H1 (cell line): ENCODE results near the gene IFNA16. TPM values are rescaled to one million over a fixed set of nuclear protein-coding genes. Genes with fewer than 3 reads are reported as not detected.

Source experiments
- CTCF ChIA-PET: fragments of 300-600 bp; sonication (Branson Sonifier 250); formaldehyde crosslinking; loops from one replicate; lab custom pipeline; 2021; ENCODE audit not compliant: partially characterized antibody; lab: Charles Lee
- POLR2A ChIA-PET: fragments of 300-600 bp; sonication (Branson Sonifier 250); formaldehyde crosslinking; loops from one replicate; lab custom pipeline; 2021; ENCODE audit warnings: inconsistent platforms; ENCODE audit not compliant: partially characterized antibody; lab: Charles Lee
- DNase-seq, 2 experiments: peaks; one replicate each; pipeline versions ENCODE4 v3.0.0 to v3.0.0-alpha.2; 2010 to 2022; ENCODE audit warnings: low spot score in 2 of 2, low read depth in 1 of 2, mixed read lengths in 1 of 2
- FAIRE-seq: peaks from 2 replicates; lab custom pipeline; 2011; peaks lifted over from hg19 to GRCh38; lab: Jason Lieb, UNC
- H2AFZ ChIP-seq: 2 replicates; pipeline ENCODE4 v1.8.1; 2012; ENCODE audit warnings: low read length, inconsistent platforms
- H2AK5ac ChIP-seq: 2 replicates; pipeline ENCODE4 v1.6.1; 2013; ENCODE audit warnings: low read depth, low read length
- H2BK120ac ChIP-seq: replicated peaks from 2 replicates; pipeline ENCODE3; 2013; ENCODE audit warnings: low read depth, low read length, inconsistent platforms
- H2BK12ac ChIP-seq: 2 replicates; pipeline ENCODE4 v1.6.1; 2013; ENCODE audit warnings: low read depth, low read length
- H2BK15ac ChIP-seq: 2 replicates; pipeline ENCODE4 v1.6.1; 2013; ENCODE audit warnings: low read length
- H2BK20ac ChIP-seq: 2 replicates; pipeline ENCODE4 v1.6.1; 2013; ENCODE audit warnings: low read length
- H2BK5ac ChIP-seq: 2 replicates; pipeline ENCODE4 v1.6.1; 2013; ENCODE audit warnings: low read depth, low read length
- H3K14ac ChIP-seq: 2 replicates; pipeline ENCODE4 v1.6.1; 2013; ENCODE audit warnings: inconsistent platforms; ENCODE audit not compliant: insufficient read length
- H3K18ac ChIP-seq: 2 replicates; pipeline ENCODE4 v1.6.1; 2013; ENCODE audit warnings: low read length; ENCODE audit errors: extremely low read depth
- H3K23ac ChIP-seq: 2 replicates; pipeline ENCODE4 v1.6.1; 2013; ENCODE audit warnings: inconsistent platforms; ENCODE audit not compliant: insufficient read length
- H3K23me2 ChIP-seq: 2 replicates; pipeline ENCODE4 v1.6.1; 2013; ENCODE audit warnings: low read depth, low read length
- H3K27ac ChIP-seq: 2 replicates; pipeline ENCODE4 v1.6.1; 2011; ENCODE audit warnings: low read depth, low read length, inconsistent platforms
- H3K27me3 ChIP-seq, 4 experiments: replicated peaks in 1 of 4; 1 replicate in 1 of 4; 2 replicates in 3 of 4; pipeline versions ENCODE4 v1.6.1 to v1.8.1; 2011 to 2013; ENCODE audit warnings: low read length in 3 of 4, mild to moderate bottlenecking in 3 of 4, inconsistent platforms in 2 of 4, mixed read lengths in 2 of 4, moderate library complexity in 1 of 4; ENCODE audit not compliant: control insufficient read depth in 3 of 4, insufficient read depth in 3 of 4; ENCODE audit errors: extremely low read depth in 1 of 4
- H3K36me3 ChIP-seq, 4 experiments: 2 replicates each; pipeline versions ENCODE4 v1.6.1 to v1.8.1; 2011 to 2013; ENCODE audit warnings: mild to moderate bottlenecking in 4 of 4, low read length in 3 of 4, moderate library complexity in 2 of 4, control low read depth in 1 of 4, inconsistent platforms in 1 of 4; ENCODE audit not compliant: insufficient read depth in 4 of 4, control insufficient read depth in 2 of 4
- H3K4ac ChIP-seq: replicated peaks from 2 replicates; pipeline ENCODE3; 2013; ENCODE audit warnings: low read length, low read depth, mixed read lengths, inconsistent platforms; ENCODE audit not compliant: insufficient read length
- H3K4me1 ChIP-seq, 4 experiments: replicated peaks in 1 of 4; 1 replicate in 1 of 4; 2 replicates in 3 of 4; pipeline versions ENCODE4 v1.6.1 to v1.8.1; 2011 to 2013; ENCODE audit warnings: low read length in 3 of 4, inconsistent platforms in 2 of 4, mixed read lengths in 1 of 4; ENCODE audit not compliant: insufficient read depth in 4 of 4, control insufficient read depth in 3 of 4
- H3K4me2 ChIP-seq, 2 experiments: 2 replicates each; pipeline versions ENCODE4 v1.6.1 to v1.8.1; 2011 to 2013; ENCODE audit warnings: low read depth in 2 of 2, low read length in 2 of 2, control low read depth in 1 of 2, inconsistent platforms in 1 of 2, mild to moderate bottlenecking in 1 of 2; ENCODE audit not compliant: insufficient read depth in 1 of 2
- H3K4me3 ChIP-seq, 4 experiments: fragments of 200-600, 300-600 bp in 1 of 4; sonication (generic), shearing (Covaris generic), sonication (Bioruptor Twin) in 1 of 4; 2 replicates each; pipeline versions ENCODE4 v1.5.1 to v1.8.1; 2011 to 2016; ENCODE audit warnings: low read length in 4 of 4, low read depth in 3 of 4, control low read depth in 2 of 4, inconsistent platforms in 2 of 4, mild to moderate bottlenecking in 2 of 4, mixed read lengths in 1 of 4, moderate library complexity in 1 of 4; ENCODE audit not compliant: insufficient read depth in 2 of 4; ENCODE audit errors: extremely low read depth in 1 of 4
- H3K56ac ChIP-seq: replicated peaks from 2 replicates; pipeline ENCODE3; 2013; ENCODE audit warnings: low read depth, mild to moderate bottlenecking, mixed read lengths, low read length, inconsistent platforms; ENCODE audit not compliant: insufficient read length
- H3K79me1 ChIP-seq: 2 replicates; pipeline ENCODE4 v1.6.1; 2013; ENCODE audit warnings: low read depth, low read length, control low read depth
- H3K79me2 ChIP-seq, 2 experiments: 2 replicates each; pipeline versions ENCODE4 v1.6.1 to v1.8.1; 2012 to 2013; ENCODE audit warnings: low read length in 2 of 2, mild to moderate bottlenecking in 2 of 2, inconsistent platforms in 1 of 2; ENCODE audit not compliant: insufficient read depth in 2 of 2, control insufficient read depth in 1 of 2
- H3K9ac ChIP-seq, 4 experiments: replicated peaks in 1 of 4; 1 replicate in 1 of 4; 2 replicates in 3 of 4; pipeline versions ENCODE4 v1.6.1 to v1.8.1; 2011 to 2013; ENCODE audit warnings: low read depth in 3 of 4, low read length in 3 of 4, control low read depth in 2 of 4, mild to moderate bottlenecking in 2 of 4, moderate library complexity in 2 of 4, inconsistent platforms in 1 of 4; ENCODE audit errors: extremely low read depth in 1 of 4
- H3K9me3 ChIP-seq, 2 experiments: 2 replicates each; pipeline versions ENCODE4 v1.6.1 to v1.8.1; 2012 to 2013; ENCODE audit warnings: mild to moderate bottlenecking in 2 of 2, moderate library complexity in 2 of 2, control low read depth in 1 of 2, inconsistent platforms in 1 of 2, low read depth in 1 of 2, low read length in 1 of 2, mixed read lengths in 1 of 2; ENCODE audit not compliant: insufficient read depth in 2 of 2
- H4K20me1 ChIP-seq, 2 experiments: replicated peaks in 1 of 2; 2 replicates each; pipeline versions ENCODE3 to v1.8.1; 2011 to 2013; ENCODE audit warnings: inconsistent platforms in 2 of 2, low read length in 2 of 2, mild to moderate bottlenecking in 1 of 2; ENCODE audit not compliant: insufficient read depth in 2 of 2, control insufficient read depth in 1 of 2
- H4K5ac ChIP-seq: 2 replicates; pipeline ENCODE4 v1.6.1; 2013; ENCODE audit warnings: low read length, low read depth, mixed read lengths, inconsistent platforms; ENCODE audit not compliant: insufficient read length
- H4K8ac ChIP-seq: 2 replicates; pipeline ENCODE4 v1.8.0; 2013; ENCODE audit warnings: mild to moderate bottlenecking, moderate library complexity, low read length, inconsistent platforms; ENCODE audit not compliant: insufficient read depth; ENCODE audit errors: extremely low read depth
- H4K91ac ChIP-seq: replicated peaks from 2 replicates; pipeline ENCODE3; 2013; ENCODE audit warnings: low read length, mixed read lengths, inconsistent platforms; ENCODE audit not compliant: insufficient read length
- BRCA1 ChIP-seq: IDR thresholded peaks from 2 replicates; pipeline ENCODE4 v1.6.1; 2012; ENCODE audit warnings: low read depth, low read length, improper control_type of control experiment
- EZH2 ChIP-seq: fragments of 200-600 bp; sonication (generic); IDR thresholded peaks from 2 replicates; pipeline ENCODE4 v1.7.1; 2012; ENCODE audit warnings: low read depth, mild to moderate bottlenecking, moderate library complexity, low read length, inconsistent platforms; ENCODE audit not compliant: severe bottlenecking
- FOSL1 ChIP-seq: IDR thresholded peaks from 2 replicates; pipeline ENCODE4 v1.6.1; 2011; ENCODE audit warnings: mild to moderate bottlenecking, low read depth, low read length, moderate library complexity; ENCODE audit not compliant: insufficient read depth
- KDM1A ChIP-seq: fragments of 200-600, 300-600 bp; sonication (generic); IDR thresholded peaks from 2 replicates; pipeline ENCODE4 v1.7.1; 2016; ENCODE audit warnings: mild to moderate bottlenecking, low read length, borderline replicate concordance
- KDM4A ChIP-seq: IDR thresholded peaks from one replicate; pipeline ENCODE4 v1.7.1; 2012; ENCODE audit warnings: low read depth, mild to moderate bottlenecking, moderate library complexity, low read length, inconsistent platforms; ENCODE audit not compliant: severe bottlenecking
- KDM5A ChIP-seq: fragments of 200-600 bp; IDR thresholded peaks from 2 replicates; pipeline ENCODE4 v1.7.1; 2012; ENCODE audit warnings: mild to moderate bottlenecking, low read length, inconsistent platforms, mixed read lengths
- NANOG ChIP-seq: IDR thresholded peaks from 2 replicates; pipeline ENCODE4 v1.6.1; 2011; ENCODE audit warnings: low read length, low read depth, mild to moderate bottlenecking, inconsistent platforms; ENCODE audit not compliant: insufficient read depth, poor library complexity, severe bottlenecking
- RNF2 ChIP-seq: fragments of 200-900, 300-1000 bp; sonication (generic); IDR thresholded peaks from 2 replicates; pipeline ENCODE4 v1.7.1; 2016; ENCODE audit warnings: borderline replicate concordance, low read depth, mild to moderate bottlenecking, antibody characterized with exemption, low read length; ENCODE audit not compliant: poor library complexity, severe bottlenecking; ENCODE audit errors: missing control alignments
- SRF ChIP-seq: IDR thresholded peaks from 2 replicates; pipeline ENCODE4 v1.6.1; 2011; ENCODE audit warnings: mild to moderate bottlenecking, low read depth, low read length, moderate library complexity
- USF2 ChIP-seq: IDR thresholded peaks from 2 replicates; pipeline ENCODE4 v1.6.1; 2011; ENCODE audit warnings: low read length, improper control_type of control experiment
- WGBS, 2 experiments: shearing (Covaris generic) in 1 of 2; methylation state at CpG; one replicate each; pipeline versions ENCODE4 v1.1.6 to v1.1.7; 2013 to 2015; ENCODE audit warnings: low lambda C conversion rate in 2 of 2, mixed read lengths in 2 of 2, inconsistent platforms in 1 of 2, low coverage in 1 of 2, missing lambda C conversion rate in 1 of 2; ENCODE audit not compliant: insufficient replicate concordance in 2 of 2, insufficient coverage in 1 of 2, insufficient read length in 1 of 2; ENCODE audit errors: extremely low coverage in 1 of 2, missing lambda C conversion rate in 1 of 2; 5-methylcytosine and 5-hydroxymethylcytosine counted together
- polyA plus RNA-seq, 7 experiments: library from polyadenylated mRNA; depleted of rRNA in 3 of 7; stranded (reverse) in 5 of 7; unstranded in 2 of 7; fragments of >200 nt in 5 of 7; fragments of 200-250 nt in 2 of 7; gene quantifications; 1 replicate in 5 of 7; 2 replicates in 1 of 7; 4 replicates in 1 of 7; pipeline versions ENCODE4 v1.2.1 to v1.2.3, GENCODE V29; 2011 to 2013; ENCODE audit warnings: missing spikeins in 2 of 7, mixed read lengths in 2 of 7
- total RNA-seq: library from RNA; stranded (reverse); fragmentation: NEBNext Ultra II Directional; extraction: Animal tissue kit (Norgen Biotek cat#: 25700); gene quantifications from 2 replicates; pipeline ENCODE4 v1.2.1, GENCODE V29; 2021
- TF ChIP-seq, protein P1 (sequence below): IDR thresholded peaks from 2 replicates; pipeline ENCODE4 v1.6.1; 2011; ENCODE audit warnings: low read depth, mild to moderate bottlenecking, low read length; ENCODE audit not compliant: insufficient read depth

The IFNA16 gene
- total and polyA plus RNA-seq, 2 of the 8 experiments (the other 6 are each of a cell fraction or from before 2014, with no cell fraction given) = not detected

DNA sequence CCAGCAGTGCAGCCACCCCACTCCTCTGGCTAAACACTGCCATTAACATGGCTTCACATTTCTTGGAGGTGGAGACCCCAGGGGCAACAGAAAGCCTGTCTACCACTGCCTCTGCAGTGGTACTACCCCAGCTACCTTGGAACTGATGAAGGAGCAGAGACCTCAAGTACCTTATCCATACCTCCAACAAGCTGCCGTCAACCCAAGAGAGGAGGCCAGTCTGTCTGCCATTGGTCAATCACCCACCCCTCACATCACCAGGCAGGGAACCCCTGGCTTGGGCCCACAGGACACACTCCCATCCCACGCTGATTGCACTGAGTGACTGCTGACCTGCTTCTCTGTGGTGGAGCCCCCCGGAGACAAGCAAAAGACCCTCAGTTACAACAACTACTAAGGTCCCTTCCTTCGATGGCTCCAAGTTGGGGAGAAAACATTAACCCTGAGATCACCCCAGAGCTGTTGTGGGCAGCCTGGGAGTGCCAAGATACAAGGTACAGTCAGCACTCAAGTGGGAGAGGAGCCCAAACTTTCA is 17.1 kb upstream of the IFNA16 start:
- no peak overlapping the region for H2AFZ ChIP-seq
- TF ChIP-seq SRF (no peak), RNF2 (no peak), KDM4A (no peak), KDM1A (no peak), USF2 (no peak), FOSL1 (no peak), BRCA1 (no peak), EZH2 (no peak), KDM5A (no peak), NANOG (no peak)
- TF ChIP-seq, protein P1, sequence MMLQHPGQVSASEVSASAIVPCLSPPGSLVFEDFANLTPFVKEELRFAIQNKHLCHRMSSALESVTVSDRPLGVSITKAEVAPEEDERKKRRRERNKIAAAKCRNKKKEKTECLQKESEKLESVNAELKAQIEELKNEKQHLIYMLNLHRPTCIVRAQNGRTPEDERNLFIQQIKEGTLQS = no peak

More for the DNA sequence above, 17.1 kb upstream of the IFNA16 start:
- H3K4ac ChIP-seq = no peak overlapping the region
- 90% methylated on average over 4 of the region's 4 CpGs; no CpG with 5 or more reads in 1 of the 2 experiments for WGBS, 2 experiments
- H3K9ac ChIP-seq = no peak overlapping the region
- no peaks in the 10 kb centered on the region for H3K79me1 ChIP-seq
- H3K14ac ChIP-seq = no peak overlapping the region
- no peak overlapping the region for H3K4me3 ChIP-seq
- H2BK15ac ChIP-seq = no peak overlapping the region
- no peak overlapping the region for H3K56ac ChIP-seq
- no peak overlapping the region for H4K8ac ChIP-seq
- no peak overlapping the region for H2BK5ac ChIP-seq
- no peak for DNase-seq
- H2BK20ac ChIP-seq = no peak overlapping the region
- no peaks in the 10 kb centered on the region for H3K4me1 ChIP-seq
- no peak overlapping the region for H3K23ac ChIP-seq
- no peak overlapping the region for H2BK12ac ChIP-seq
- H3K23me2 ChIP-seq = no peaks in the 10 kb centered on the region
- H3K79me2 ChIP-seq = no peaks in the 10 kb centered on the region
- no peak overlapping the region for H2BK120ac ChIP-seq
- no peak for FAIRE-seq
- POLR2A ChIA-PET = no interaction called here
- H3K18ac ChIP-seq = no peak overlapping the region
- no peak overlapping the region for H3K4me2 ChIP-seq
- CTCF ChIA-PET = interaction anchor here (0.6 to 3.0 kb wide), 9 partner anchors 19 to 556 kb away, joined by 3 to 31 read pairs (median 5); no protein-coding TSS in a partner anchor
- H3K36me3 ChIP-seq = no peaks in the 10 kb centered on the region
- no peak overlapping the region for H2AK5ac ChIP-seq
- no peak overlapping the region for H3K27ac ChIP-seq
- no peaks in the 10 kb centered on the region for H4K20me1 ChIP-seq
- no peak overlapping the region for H4K5ac ChIP-seq
- H4K91ac ChIP-seq = no peak overlapping the region
- H3K27me3 ChIP-seq = no peaks in the 10 kb centered on the region
- H3K9me3 ChIP-seq = no peaks in the 10 kb centered on the region
